ENCODE measurements around the gene APBB1IP.
"Not testable (repeated sequence)": the region's sequence is repeated elsewhere in the genome, so short reads cannot be mapped to it uniquely, and the experiment has no call there.

Gene APBB1IP

GRCh38 chr10:26478061-26478460 is 39.9 kb downstream of the APBB1IP start:
- DNase-seq, result no peak

- no peak for DNase-seq
Observed at GRCh38 chr10:26479766-26480492, 41.8 kb downstream of the APBB1IP start.

DNA sequence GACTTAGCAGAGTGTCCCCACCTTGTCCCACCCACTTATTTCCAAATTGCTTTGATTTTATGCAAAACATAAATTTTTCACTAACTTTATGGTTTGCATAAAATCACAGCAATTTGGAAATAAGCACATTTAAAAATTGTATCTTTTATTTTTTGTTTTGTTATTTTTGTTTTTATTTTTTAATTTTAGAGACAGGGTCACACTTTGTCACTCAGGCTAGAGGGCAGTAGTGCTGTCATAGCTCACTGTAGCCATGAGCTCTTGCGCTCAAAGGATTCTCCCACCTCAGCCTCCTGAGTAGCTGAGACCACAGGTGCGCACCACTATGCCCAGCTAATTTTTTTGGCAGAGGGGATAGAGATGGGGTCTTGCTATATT is 43.2 kb downstream of the APBB1IP start:
- DNase-seq, result no peak

DNA sequence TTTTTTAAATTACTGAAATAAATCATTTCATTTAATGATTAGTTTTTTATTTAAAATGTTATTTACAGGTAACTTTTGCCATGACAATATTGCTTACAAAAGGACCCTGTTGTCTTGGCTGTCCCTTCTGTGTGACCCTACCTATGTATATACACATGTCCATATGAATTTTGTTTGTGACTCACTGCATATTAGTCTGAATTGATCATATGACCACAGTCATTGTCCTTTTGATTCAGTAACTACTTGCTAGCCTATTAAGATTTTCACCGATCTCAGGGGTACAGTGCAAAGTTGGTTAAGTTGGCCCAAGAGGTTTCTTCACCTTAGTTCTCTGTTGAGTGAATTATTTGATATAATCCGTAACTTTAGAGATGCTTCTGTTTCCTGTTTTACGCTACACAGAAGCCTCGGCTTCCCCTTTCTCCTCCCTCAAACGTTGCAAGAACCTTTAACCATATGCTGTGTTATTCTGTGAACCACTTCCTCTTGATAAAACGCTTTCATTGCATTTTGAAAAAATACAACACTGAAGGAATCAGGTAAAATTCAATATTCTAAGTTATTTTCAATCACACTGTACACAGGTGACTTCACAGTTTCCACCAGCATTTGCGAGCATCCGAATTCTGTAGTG is 43.9 kb downstream of the APBB1IP start:
- no peak for DNase-seq

- no peak for DNase-seq
Observed at GRCh38 chr10:26483554-26483953, 45.4 kb downstream of the APBB1IP start.

DNA sequence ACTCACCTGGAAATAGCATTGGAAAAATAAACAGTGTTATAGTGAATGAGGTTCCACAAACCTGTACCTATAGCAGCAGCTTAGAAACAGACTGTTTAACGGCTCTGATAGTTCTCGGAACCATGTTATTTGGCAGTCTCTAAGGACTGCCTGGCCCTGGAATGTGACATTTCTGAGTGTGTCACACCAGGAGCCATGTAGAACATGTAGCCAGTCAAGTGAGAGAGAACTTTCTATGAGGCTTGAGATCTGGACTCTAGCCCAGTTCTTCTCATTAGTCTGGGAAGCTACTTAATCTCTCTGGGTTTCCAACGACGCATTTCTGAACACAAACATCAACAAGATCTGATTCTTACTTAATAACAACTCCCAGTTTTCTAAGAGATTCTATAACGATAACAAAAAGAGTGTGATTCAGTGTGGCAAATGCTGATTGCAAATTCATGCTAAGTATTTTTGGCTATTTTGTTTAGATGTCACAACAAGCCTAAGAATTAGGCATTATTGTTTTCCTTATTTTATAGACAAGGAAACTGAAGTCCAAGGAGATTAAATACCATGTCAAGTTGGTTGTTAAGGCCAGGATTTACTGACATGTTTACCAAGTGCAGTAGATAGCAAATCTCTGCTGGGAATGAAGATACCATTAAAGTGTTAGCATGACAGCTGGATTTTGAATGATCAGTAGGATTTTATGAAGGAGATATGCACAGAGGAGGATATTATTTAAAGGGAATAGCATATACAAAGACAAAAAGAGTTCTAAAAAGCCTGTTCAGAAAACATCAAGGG is 47.2 kb downstream of the APBB1IP start:
- DNase-seq, result no peak

- peak; percentile 66 for DNase-seq
Observed at GRCh38 chr10:26486304-26486703, 48.2 kb downstream of the APBB1IP start.

DNA sequence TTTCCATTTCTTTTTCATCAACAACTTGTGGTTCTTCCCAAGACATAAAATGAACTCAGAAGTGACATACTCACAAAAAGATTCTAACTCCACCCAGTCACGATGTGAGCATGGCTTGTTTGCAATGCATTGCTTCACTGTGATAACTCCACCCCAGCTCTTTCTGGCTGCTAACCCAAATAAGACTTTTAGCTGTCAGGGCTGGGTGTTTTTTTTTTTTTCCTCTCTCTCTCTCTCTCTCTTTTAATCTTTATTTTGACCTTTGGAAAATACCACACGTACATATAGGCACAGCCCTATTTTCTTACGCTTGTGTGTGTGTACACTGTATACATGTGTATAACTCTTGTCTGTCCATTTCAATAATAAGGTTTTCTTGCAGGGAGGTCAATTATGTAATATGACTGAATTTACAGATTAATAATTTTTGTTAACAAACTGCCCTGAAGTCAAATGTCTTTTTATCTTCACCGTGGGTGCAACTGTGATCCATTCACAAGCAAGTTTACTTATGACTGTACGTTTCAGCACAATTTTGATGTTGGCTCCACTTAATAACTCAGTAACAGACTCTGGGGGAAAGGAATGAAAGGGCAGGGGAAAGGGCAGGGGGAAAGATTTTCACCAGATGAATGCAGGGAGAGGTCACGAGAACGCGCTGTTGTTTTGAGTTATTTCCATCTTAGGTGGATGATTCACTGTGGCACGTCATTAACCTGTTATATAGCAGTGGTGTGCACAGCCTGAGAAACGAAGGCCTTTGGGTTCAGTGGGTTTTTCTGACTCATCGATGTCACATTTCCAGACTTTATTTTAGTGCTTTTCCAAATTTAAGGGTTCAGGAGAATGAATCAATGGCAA is 49.1 kb downstream of the APBB1IP start:
- DNase-seq, result peak; percentile 62

GRCh38 chr10:26488344-26488743 is 50.2 kb downstream of the APBB1IP start:
- DNase-seq, result peak; percentile 14

- DNase-seq, result no peak
Observed at GRCh38 chr10:26489081-26489480, 50.9 kb downstream of the APBB1IP start.

- DNase-seq, result not testable (repeated sequence)
Observed at GRCh38 chr10:26490367-26490766, 52.2 kb downstream of the APBB1IP start.

DNA sequence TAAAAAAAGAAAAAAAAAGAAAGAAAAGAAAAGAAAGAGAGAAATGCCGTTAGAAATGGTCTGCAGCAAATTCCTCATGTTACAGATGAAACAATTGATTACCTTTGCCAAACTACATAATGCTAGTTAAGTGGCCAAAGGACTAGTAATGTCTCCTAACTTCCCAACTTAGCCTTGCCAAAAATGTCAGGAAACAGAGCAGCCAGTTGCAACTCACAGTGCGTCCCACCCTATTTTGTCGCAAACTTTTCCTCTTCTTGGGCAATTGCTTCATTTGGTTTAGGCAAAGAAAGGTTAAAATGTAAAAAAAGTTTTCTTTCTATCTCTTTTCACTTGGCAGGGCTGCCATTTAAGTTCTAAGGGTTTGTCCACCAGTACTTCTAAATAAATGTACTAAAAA is 53.1 kb downstream of the APBB1IP start:
- DNase-seq, result no peak

DNA sequence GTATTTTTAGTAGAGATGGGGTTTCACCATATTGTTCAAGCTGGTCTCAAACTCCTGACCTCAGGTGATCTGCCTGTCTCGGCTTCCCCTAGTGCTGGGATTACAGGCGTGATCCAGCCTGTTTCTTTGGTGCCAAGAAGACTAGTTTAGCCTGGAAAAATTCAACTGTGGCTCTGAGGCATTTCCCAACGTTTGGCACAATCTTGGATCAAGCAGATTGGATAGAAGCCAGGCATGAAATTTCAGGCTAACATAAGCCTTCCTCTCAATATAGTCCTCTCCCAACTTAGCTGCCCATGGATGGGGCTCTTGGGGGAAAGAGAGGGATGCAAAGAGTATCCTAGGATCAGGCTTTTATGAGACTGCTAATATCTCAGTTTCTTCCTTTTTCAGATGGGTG is 53.8 kb downstream of the APBB1IP start:
- DNase-seq, result no peak

DNA sequence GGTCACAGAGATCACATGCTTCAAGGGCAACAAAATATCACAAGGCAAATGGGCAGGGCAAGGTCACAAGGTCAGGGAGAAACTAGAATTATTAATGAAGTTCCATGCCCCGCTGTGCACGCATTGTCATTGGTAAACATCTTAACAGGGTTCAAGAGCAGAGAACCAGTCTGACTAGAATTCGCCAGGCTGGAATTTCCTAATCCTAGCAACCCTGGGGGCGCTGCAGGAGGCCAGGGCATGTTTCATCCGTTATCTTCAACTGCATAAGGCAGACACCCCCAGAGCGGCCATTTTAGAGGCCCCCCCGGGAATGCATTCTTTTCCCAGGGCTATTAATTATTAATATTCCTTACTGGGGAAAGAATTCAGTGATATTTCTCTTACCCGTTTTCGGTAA is 54.6 kb downstream of the APBB1IP start:
- DNase-seq, result not testable (repeated sequence)

DNA sequence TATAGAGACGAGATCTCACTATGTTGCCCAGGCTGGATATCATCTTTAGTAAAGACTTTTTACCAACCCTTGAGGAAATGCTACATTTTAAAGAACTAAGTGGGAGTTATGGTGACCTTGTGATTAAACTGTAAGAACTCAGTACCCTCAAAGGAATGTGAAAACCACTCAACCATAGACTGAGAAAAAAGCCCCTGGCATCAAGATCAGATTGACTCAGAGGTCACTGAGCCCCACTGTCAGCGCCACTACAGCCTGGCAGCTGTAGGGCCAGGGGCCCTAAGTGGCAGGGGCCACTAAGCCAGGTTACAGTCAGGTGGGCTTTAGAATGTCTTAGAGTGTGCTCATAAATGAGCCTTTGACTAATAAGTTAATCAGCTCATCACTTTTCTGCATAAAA is 55.9 kb downstream of the APBB1IP start:
- no peak for DNase-seq

DNA sequence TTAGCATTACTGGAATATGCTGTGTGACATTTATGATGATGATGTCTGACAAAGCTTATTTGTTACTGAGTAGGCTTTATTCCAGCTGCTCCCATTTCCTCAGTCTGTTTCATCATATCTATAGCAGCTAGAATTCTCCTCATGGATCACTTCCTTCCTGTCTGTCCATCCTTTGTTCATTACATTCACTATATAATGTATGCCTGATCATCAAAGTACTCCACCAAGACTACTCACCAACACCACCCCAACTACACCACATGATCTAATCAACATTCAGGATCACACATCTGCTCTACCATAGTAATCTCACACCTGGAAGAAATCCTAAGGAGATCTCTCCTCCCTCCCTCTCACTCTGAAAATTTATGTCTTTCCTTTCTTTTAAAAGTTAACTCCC is 61.3 kb downstream of the APBB1IP start:
- DNase-seq, result no peak

DNA sequence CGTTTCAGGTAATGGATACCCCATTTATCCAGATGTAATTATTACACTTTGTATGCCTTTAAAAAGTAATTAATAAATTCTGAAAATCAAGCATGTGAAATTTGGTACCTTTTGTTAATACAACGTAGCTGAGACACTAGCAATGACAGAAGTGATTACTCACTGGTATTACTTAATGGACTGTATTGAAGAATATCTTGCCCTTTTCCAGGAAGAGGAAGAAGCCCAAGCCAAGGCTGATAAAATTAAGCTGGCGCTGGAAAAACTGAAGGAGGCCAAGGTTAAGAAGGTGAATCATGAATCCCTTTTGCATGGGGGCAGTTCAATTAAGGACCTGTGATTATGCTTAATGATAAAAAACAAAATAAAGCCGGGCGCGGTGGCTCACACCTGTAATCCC is 64.8 kb downstream of the APBB1IP start:
- no peak for DNase-seq

- no peak for DNase-seq
Observed at GRCh38 chr10:26503911-26504310, 65.8 kb downstream of the APBB1IP start.

- DNase-seq, result not testable (repeated sequence)
Observed at GRCh38 chr10:26504429-26504828, 66.3 kb downstream of the APBB1IP start.

DNA sequence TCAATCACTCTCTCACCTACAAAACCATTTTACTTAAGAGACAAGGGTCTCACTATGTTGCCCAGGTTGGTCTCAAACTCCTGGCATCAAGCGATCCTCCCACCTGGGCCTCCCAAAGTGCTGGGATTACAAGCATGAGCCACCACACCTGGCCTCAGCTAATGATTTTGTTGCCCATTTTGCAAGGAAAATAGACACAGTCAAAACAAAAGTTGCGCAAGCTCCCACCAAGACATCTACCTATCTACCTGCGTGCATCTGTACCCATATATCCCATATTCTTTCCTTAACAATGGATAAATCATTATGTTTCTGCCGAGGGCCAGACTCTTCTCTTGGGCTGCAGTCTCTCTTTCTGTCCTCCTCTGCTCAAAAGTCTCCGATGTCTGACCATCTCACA is 67.3 kb downstream of the APBB1IP start:
- no peak for DNase-seq

GRCh38 chr10:26506736-26507135 is 68.6 kb downstream of the APBB1IP start:
- no peak for DNase-seq

GRCh38 chr10:26507441-26507840 is 69.3 kb downstream of the APBB1IP start:
- DNase-seq, result no peak

GRCh38 chr10:26508016-26508415 is 69.9 kb downstream of the APBB1IP start:
- no peak for DNase-seq
